Mucosa of rectum (tissue), 2 donors: Measurements from ENCODE around the gene RNF144A.

Source experiments
- H3K27ac ChIP-seq, 2 donors: one replicate each; pipeline ENCODE4 v1.7.0; 2013; ENCODE audit warnings: inconsistent platforms in 2 of 2, low read depth in 2 of 2, low read length in 2 of 2
- H3K27me3 ChIP-seq, 2 donors: one replicate each; pipeline ENCODE4 v1.7.0; 2013; ENCODE audit warnings: low read length in 2 of 2; ENCODE audit not compliant: control insufficient read depth in 2 of 2, insufficient read depth in 2 of 2
- H3K36me3 ChIP-seq, 2 donors: one replicate each; pipeline ENCODE4 v1.7.0; 2013; ENCODE audit warnings: low read length in 2 of 2; ENCODE audit not compliant: control insufficient read depth in 2 of 2, insufficient read depth in 2 of 2
- H3K4me1 ChIP-seq, 2 donors: one replicate each; pipeline ENCODE4 v1.7.0; 2013; ENCODE audit warnings: low read length in 2 of 2, mild to moderate bottlenecking in 1 of 2; ENCODE audit not compliant: control insufficient read depth in 2 of 2, insufficient read depth in 2 of 2
- H3K4me3 ChIP-seq, 2 donors: one replicate each; pipeline ENCODE4 v1.7.0; 2013; ENCODE audit warnings: low read length in 2 of 2
- H3K9ac ChIP-seq, 2 donors: one replicate each; pipeline ENCODE4 v1.7.0; 2013; ENCODE audit warnings: low read length in 2 of 2, low read depth in 1 of 2, mild to moderate bottlenecking in 1 of 2
- H3K9me3 ChIP-seq, 2 donors: one replicate each; pipeline ENCODE4 v1.7.0; 2013; ENCODE audit warnings: low read length in 2 of 2; ENCODE audit not compliant: control insufficient read depth in 2 of 2
- donor health status: healthy.
- donor health status: Normal muscosa, but diverticular disease.

The RNF144A gene

GRCh38 chr2:7070483-7070882, 153.3 kb downstream of the RNF144A start:
- Histone ChIP-seq H3K9ac (no peak overlapping the region), H3K4me1 (no peaks in the 10 kb centered on the region), H3K27ac (no peak overlapping the region), H3K36me3 (no peaks in the 10 kb centered on the region), H3K4me3 (no peak overlapping the region), H3K9me3 (no peaks in the 10 kb centered on the region), H3K27me3 (no peaks in the 10 kb centered on the region)

GRCh38 chr2:7071154-7071553, 153.9 kb downstream of the RNF144A start:
- Histone ChIP-seq H3K4me3 (no peak overlapping the region), H3K9me3 (no peaks in the 10 kb centered on the region), H3K27ac (no peak overlapping the region), H3K36me3 (no peaks in the 10 kb centered on the region), H3K9ac (no peak overlapping the region), H3K27me3 (no peaks in the 10 kb centered on the region), H3K4me1 (no peaks in the 10 kb centered on the region)

GRCh38 chr2:7071916-7072556, 154.8 kb downstream of the RNF144A start:
- H3K9ac ChIP-seq: no peak overlapping the region
- no peaks in the 10 kb centered on the region for H3K36me3 ChIP-seq
- no peaks in the 10 kb centered on the region for H3K4me1 ChIP-seq
- H3K4me3 ChIP-seq: no peak overlapping the region
- no peaks in the 10 kb centered on the region for H3K27me3 ChIP-seq
- no peaks in the 10 kb centered on the region for H3K9me3 ChIP-seq
- no peak overlapping the region for H3K27ac ChIP-seq

- no peaks in the 10 kb centered on the region for H3K27me3 ChIP-seq
- H3K4me3 ChIP-seq: no peak overlapping the region
- no peaks in the 10 kb centered on the region for H3K4me1 ChIP-seq
- no peaks in the 10 kb centered on the region for H3K36me3 ChIP-seq
- no peak overlapping the region for H3K27ac ChIP-seq
- no peak overlapping the region for H3K9ac ChIP-seq
- no peaks in the 10 kb centered on the region for H3K9me3 ChIP-seq
Measured at GRCh38 chr2:7073901-7074300, 156.7 kb downstream of the RNF144A start.

- Histone ChIP-seq H3K4me3 (no peak overlapping the region), H3K27me3 (no peaks in the 10 kb centered on the region), H3K4me1 (no peaks in the 10 kb centered on the region), H3K27ac (no peak overlapping the region), H3K9me3 (no peaks in the 10 kb centered on the region), H3K36me3 (no peaks in the 10 kb centered on the region), H3K9ac (no peak overlapping the region)
Measured at GRCh38 chr2:7075834-7076233, 158.6 kb downstream of the RNF144A start.

GRCh38 chr2:7077660-7078267, 160.6 kb downstream of the RNF144A start:
- H3K36me3 ChIP-seq: no peaks in the 10 kb centered on the region
- no peak overlapping the region for H3K27ac ChIP-seq
- no peaks in the 10 kb centered on the region for H3K27me3 ChIP-seq
- no peaks in the 10 kb centered on the region for H3K9me3 ChIP-seq
- no peaks in the 10 kb centered on the region for H3K4me1 ChIP-seq
- no peak overlapping the region for H3K4me3 ChIP-seq
- H3K9ac ChIP-seq: no peak overlapping the region

- Histone ChIP-seq H3K9me3 (no peaks in the 10 kb centered on the region), H3K4me1 (no peaks in the 10 kb centered on the region), H3K9ac (no peak overlapping the region), H3K27me3 (no peaks in the 10 kb centered on the region), H3K36me3 (no peaks in the 10 kb centered on the region), H3K4me3 (no peak overlapping the region), H3K27ac (no peak overlapping the region)
Measured at GRCh38 chr2:7083580-7084509, 166.6 kb downstream of the RNF144A start.

- Histone ChIP-seq H3K27me3 (no peaks in the 10 kb centered on the region), H3K9me3 (no peaks in the 10 kb centered on the region), H3K36me3 (no peaks in the 10 kb centered on the region), H3K9ac (no peak overlapping the region), H3K4me1 (no peaks in the 10 kb centered on the region), H3K4me3 (no peak overlapping the region), H3K27ac (no peak overlapping the region)
Measured at GRCh38 chr2:7084601-7085000, 167.4 kb downstream of the RNF144A start.

GRCh38 chr2:7089284-7089683, 172.1 kb downstream of the RNF144A start:
- Histone ChIP-seq H3K27me3 (no peaks in the 10 kb centered on the region), H3K27ac (no peak overlapping the region), H3K9me3 (no peaks in the 10 kb centered on the region), H3K36me3 (no peaks in the 10 kb centered on the region), H3K9ac (no peak overlapping the region), H3K4me1 (peaks cover 0 to 5% of the 10 kb centered on the region in 2 donors), H3K4me3 (no peak overlapping the region)

- H3K9me3 ChIP-seq: no peaks in the 10 kb centered on the region
- no peak overlapping the region for H3K4me3 ChIP-seq
- H3K9ac ChIP-seq: no peak overlapping the region
- peaks cover 0 to 9% of the 10 kb centered on the region in 2 donors for H3K4me1 ChIP-seq
- no peaks in the 10 kb centered on the region for H3K36me3 ChIP-seq
- H3K27me3 ChIP-seq: no peaks in the 10 kb centered on the region
- no peak overlapping the region for H3K27ac ChIP-seq
Measured at GRCh38 chr2:7089898-7090510, 172.8 kb downstream of the RNF144A start.
